ENCODE data around the gene KCNN3.

- TF ChIP-seq POLR2A (IDR thresholded peaks at IDR 0.05) (peak; percentile 65 to 72), CTCF (IDR thresholded peaks at IDR 0.05 in 4 of 5, conservative IDR thresholded peaks at IDR 0.05 in 1 of 5) (peak; percentile 85 to 94 (median 91))
Observed at GRCh38 chr1:154863315-154864174, 6.5 kb downstream of the KCNN3 start.
